GM18873 (cell line): Measurements from ENCODE around the gene PTH.
A peak's percentile ranks its signal among the peaks of the same experiment; 100 is the strongest.

Experiments used
- ATAC-seq: cut with Tn5 transposase; IDR thresholded peaks from one replicate; pipeline ENCODE4 v1.9.1; 2021; ENCODE audit warnings: mild to moderate bottlenecking, moderate library complexity, moderate number of reproducible peaks; ENCODE audit not compliant: unreplicated experiment, low FRiP score

The PTH gene

DNA sequence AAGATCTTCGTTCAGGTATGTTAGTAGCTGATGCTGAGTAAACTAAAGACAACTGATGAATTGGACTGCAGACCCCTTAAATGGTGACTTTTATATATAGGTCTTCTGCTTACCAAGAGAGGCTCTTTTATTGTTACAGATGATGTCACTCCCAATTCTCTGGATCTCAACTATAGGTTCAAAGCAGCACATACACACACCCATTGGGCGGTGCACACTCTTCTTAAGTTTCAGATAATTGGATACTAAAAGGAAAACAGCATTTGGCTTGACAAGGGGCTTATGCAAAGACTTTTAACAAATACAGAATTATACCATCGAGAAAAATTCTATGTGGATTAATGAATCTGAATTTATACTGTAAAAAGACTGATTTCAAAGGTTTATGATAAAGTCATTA, at the start of gene PTH:
Gene PTH (minus strand): TSS at position 69 of the 400 bp plus-strand sequence. CDS start 3,142 bp downstream, outside the sequence.
- ATAC-seq = no peak

DNA sequence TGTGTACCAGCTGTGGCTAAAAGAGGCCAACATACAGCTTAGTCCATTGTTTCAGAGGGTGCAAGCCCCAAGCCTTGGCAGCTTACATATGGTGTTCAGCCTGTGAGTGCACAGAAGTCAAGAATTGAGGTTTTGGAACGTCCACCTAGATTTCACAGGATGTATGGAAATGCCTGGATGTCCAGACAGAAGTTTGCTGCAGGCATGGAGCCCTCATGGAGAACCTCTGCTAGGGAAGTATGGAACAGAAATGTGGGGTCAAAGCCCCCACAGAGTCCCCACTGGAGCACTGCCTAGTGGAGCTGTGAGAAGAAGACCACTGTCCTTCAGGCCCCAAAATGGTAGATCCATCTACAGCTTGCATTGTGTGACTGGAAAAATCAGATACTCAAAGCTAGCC, 42.2 kb upstream of the PTH start:
- ATAC-seq = no peak

DNA sequence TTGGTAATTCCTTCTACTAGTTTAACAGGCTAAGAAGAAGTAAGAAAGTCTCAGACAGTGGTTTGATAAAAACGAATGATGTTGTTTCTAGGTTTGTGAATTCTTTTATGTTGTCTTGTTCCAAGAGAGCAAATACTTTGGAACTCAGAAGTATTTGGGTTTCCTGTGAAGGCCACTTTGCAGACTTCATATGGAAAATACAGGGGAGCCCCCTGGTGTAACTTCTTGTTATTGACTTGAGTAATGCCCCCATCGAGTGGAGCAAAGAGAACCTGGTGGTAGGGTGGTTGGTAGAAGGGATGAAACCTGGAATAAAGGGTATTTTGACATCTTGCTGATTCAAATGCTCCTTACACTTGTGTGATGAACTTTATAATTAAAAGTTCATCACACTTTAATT, 40.0 kb upstream of the PTH start:
- ATAC-seq = no peak

DNA sequence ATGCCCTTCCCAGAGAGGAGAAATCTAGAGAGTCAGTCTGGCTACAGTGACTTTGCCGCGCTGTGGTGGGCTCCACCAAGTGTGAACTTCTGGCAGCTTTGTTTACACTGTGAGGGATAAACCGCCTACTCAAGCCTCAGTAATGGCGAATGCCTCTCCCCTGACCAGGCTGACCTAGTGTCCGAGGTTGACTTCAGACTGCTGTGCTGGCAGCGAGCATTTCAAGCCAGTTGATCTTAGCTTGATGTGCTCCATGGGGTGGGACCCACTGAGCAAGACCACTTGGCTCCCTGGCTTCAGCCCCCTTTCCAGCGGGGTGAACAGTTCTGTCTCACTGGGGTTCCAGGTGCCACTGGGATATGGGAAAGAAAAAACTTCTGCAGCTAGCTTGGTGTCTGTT, 38.6 kb upstream of the PTH start:
- no peak for ATAC-seq

DNA sequence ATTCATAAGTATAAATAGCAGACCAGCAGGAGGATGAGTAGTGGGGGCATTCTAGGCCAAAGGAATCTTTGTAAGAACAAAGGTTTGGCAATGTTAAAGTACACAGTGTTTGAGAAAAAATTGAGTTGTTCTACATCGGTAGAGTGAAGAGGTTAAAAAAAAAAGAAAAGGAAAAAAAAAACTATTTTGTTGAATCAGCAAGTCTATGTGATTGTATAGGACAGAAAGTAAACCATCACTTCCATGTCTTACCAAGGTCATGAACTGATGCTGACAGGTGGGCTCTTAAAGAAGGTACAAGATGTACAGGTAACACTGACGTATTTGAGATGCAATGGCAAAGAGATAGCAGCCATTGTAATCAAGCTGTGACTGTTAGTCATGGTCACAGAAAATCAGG, 29.5 kb upstream of the PTH start:
- ATAC-seq = no peak

DNA sequence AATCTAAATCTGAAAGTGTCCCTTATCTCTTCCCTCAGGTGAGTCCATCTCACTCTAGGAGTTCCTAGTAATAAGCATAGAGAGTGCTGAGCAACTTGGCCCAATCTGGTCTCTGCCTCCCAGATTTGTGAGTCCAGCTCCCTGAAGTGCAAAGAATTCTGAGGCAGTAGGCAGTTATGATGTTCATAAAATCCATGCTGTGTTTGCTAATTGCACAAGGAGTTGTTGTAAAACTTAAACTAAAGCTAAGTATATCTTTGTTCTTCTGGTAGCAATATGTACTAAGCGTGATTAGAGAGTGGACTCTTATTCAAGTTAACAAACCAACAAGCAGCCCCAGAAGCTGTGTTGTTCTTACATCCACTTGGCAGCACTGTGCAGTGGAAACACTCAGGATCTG, 7.6 kb upstream of the PTH start:
- ATAC-seq = no peak

DNA sequence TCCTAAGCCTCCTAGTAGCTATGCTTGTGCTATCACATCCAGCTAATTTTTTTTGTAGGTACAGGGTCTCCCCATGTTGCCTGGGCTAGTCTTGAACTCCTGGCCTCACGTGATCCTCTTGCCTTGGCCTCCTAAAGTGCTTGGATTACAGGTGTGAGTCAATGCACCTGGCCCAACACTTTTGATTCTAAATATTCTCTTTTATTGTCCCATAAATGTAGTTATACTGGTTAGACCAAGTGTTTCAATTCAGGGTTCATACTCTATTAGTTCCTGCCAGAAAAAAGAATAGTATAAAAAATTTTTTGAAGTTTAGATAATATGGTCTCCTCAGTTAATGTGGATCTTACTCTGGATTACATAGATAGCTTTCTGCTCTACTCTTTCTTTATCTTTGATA, 6.7 kb upstream of the PTH start:
- ATAC-seq = no peak

DNA sequence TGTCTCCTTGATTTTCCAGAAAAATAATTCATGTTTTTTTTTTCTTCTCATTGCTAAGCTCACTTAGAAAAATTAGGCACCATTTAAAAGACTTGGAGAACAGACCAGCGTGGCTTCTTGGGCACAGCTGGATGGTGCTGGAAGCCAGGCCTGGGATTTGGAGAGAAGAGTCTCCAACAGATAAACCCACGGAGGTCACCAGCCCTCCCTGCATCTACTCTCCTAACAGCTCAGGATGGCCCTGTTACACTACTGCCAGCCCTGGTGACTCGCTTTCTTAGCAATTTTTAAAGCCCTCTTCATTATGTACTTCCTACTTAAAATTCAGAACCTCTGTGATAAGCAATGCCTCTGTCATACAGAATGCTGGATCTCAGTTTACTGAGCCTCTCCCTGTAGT, 1.7 kb downstream of the PTH start:
- no peak for ATAC-seq

DNA sequence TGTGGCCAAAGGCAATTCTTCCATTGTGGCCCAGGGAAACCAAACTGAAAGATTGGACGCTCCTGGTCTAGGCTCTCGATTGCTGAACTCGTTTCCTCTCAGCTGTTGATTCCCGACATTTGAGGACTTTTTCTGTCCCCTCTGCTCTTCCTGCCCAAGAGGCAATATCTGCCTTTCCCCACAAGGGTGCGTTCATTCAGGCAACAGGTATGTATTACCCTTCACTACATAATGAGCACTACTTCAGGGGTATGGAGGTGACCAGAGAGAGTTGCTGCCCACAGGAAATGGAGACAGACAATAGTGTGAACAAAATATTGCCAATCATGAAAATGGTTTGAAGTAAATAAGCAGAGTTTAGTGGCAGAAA, 8.2 kb downstream of the PTH start:
- no peak for ATAC-seq

DNA sequence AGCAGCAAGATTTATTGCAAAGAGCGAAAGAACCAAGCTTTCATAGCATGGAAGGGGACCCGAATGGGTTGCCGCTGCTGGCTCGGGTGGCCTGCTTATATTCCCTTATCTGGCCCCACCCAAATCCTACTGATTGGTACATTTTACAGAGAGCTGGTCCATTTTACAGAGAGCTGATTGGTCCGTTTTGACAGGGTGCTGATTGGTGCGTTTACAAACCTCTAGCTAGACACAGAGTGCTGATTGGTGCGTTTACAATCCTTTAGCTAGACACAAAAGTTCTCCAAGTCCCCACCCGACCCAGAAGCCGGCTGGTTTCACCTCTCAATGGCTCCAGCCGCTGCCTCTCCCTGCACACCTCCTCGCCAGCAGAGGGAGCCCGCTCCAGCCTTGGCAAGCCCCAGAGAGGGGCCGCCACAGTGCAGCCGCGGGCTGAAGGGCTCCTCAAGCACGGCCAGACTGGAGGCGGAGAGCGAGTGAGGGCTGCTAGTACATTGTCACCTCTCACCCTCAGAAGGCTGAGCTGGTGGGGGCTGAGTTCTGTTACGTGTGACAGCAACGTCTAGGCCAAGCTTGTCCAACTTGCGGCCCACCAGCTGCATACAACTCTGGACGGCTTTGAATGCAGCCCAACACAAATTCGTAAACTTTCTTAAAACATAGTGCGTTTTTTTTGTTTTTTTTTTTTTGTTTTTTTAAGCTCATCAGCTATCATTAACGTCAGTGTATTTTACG, 8.7 kb downstream of the PTH start:
- ATAC-seq = no peak

DNA sequence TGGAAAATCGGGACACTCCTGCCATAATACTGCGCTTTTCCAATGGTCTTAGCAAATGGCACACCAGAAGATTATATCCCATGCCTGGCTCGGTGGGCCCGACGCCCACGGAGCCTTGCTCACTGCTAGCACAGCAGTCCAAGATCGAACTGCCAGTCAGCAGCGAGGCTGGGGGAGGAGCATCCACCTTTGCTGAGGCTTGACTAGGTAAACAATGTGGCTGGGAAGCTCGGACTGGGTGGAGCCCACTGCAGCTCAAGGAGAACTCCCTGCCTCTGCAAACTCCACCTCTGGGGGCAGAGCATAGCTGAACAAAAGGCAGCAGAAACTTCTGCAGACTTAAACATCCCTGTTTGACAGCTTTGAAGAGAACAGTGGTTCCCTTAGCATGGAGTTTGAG, 15.6 kb downstream of the PTH start:
- ATAC-seq = no peak

DNA sequence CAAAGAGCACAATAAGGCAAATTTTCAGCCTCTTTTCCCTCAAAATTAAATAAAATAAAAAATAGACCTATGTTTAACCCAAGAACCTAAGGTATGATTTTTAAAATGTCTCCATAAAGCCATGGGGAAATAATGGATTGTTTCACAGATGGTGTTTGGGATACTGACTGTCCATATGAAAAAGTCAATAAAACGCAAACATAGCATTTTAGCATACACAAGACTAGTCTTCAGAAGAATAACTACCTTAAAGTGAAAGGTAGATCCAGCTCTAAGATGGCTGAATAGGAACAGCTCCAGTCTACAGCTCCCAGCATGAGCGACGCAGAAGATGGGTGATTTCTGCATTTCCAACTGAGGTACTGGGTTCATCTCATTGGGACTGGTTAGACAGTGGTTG, 16.1 kb downstream of the PTH start:
- ATAC-seq = no peak

DNA sequence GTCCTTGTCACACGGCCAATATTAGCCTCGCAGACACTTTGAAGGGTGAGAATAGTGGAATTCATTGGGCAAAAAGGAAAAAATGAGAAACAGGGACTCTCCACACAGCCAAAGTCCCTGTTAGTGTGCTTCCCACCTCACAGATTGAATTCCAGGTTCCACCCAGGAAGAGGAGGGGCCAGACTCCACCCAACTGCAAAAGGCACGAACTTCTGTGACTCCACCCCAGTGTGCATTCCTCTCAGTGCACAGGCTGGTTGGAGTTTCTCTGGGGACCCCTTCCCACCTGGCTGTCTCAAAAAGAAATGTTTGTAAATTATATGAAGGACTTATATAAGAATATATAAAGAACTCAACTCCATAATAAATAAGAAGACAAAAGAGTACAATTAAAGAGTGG, 20.7 kb downstream of the PTH start:
- no peak for ATAC-seq

DNA sequence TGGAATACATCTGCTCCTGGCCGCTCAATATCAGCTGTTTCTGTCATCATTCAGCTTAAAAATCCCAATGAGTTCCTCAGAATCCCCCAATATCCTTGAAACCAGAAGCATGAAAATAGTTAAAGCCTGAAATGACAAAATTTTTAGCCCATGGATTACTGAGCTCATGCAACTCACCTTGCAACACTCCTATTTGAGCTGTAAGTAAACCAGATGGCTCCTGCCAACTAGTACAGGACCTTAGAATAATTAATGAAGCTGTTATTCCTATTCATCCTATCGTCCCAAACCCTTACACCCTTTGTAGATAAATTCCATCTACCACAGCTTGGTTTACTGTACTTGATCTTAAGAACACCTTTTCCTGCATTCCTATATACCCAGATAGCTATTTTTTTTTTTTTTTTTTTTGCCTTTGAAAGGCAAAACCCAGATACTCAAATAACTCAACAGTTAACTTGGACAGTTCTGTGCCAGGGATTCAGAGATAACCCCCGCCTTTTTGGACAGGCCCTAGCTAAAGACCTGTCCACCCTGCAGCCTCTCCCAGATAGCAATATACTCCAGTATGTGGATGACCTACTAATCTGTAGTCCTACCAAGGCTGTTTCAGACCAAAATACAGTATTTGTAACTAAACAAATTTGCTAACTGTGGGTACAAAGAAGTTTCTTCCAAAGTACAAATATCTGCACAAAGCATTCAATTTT, 22.6 kb downstream of the PTH start:
- no peak for ATAC-seq

DNA sequence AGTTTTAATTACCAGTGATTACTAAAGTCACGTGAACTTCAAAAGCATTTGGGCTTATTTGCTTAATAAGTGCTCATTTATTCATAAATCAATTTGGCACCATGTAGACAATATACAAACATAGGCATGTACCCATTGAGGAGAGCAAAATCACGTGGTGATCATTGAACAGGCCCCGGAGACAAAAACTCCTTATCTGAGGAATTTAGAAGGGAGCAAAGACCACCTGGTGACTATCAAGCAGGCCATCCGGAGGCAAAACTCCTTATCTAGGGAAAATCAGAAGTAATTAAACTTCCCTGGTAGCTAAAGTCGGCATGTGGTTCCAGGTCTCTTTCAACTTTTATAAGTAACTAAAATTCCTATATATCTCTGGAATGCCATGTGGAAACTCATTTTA, 27.0 kb downstream of the PTH start:
- no peak for ATAC-seq

DNA sequence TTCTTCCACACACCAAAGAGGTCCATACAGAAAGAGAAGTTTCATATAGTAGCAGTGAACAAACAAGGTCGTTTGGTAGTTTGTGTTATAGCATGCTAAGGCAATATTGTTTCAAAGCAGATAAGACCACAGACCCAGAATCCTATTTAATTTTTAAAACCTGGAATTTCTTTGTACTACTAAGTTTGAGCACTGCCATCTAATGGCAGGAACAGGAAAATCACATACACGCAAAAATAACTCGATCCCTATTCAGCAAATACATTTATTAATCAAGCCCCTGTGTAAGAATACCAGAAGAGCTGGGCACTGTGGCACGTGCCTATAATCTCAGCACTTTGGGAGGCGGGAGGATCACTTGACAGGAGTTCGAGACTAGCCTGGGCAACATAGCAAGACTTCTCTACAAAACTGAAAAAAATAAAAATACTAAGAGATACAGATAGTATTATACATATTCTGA, 29.9 kb downstream of the PTH start:
- no peak for ATAC-seq

DNA sequence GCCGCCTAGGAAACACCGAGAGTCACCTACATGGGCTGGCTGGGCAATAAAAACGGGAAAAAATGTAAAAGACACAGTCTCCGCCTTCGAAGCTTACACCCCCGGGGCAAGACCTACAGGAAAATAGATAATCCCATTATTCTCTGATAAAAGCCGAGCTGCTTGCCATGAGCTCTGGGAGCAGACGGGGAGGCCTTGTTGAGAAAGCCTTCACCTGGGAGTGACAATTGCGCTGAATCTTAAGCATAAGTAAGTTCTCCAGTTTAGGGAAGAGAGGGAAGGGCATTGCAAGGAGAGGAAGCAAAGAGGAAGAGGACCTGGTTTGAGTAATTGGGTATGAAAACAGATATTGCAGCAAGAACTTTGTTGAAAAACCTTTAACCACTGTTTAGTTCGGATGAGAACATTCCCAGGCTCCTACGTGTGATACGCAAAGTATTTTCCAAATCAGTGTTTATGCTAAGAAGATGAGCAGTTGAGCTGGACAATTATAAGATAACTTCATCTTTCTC, 32.0 kb downstream of the PTH start:
- ATAC-seq = no peak

DNA sequence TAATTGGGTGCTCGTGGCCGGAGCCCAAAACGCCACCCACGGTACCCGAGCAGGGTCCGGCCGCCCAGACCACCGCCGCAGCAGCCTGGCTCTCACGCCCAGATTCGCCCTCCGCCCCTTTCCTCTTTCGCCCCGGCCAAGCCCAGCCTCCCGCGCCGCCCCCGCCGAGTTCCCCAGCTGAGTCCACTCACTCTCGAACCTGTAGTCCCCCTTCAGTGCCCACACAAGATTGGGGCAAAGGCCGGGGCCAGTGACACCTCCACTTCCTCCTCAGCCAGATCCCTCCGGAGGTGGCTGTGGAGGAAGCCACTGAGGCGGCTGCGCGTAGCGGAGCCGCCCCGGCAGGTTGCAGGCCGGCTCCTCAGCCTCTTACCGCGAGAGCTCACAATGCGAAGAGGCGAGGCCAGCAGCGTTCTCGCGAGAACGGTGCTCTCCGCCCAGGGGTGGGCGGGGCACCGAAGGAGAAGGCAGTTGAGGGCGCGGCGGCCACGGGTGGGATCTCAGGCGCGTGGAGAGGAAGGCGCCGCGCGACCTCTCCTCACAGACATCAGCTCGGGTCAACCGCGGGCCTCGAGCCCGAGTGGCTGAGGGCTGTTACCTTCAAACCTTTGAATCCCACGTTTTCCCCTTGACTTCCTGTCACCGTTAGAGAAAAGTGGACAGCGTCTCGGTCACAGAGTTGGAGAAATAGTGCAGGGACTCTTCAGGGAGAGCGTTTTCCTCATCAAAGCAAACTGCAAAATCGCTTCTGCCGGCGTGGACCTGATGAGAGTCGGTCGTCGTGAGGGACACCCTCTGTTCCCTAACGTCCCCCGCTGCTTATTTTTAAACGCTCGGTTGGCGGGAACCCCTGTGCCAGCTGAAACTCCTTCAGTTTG, 32.7 kb downstream of the PTH start, which contains the start of gene BTBD10:
Gene BTBD10 (minus strand): TSS at position 322 of the 878 bp plus-strand sequence. CDS start 18,098 bp downstream, outside the sequence.
- peak; percentile 93 for ATAC-seq

DNA sequence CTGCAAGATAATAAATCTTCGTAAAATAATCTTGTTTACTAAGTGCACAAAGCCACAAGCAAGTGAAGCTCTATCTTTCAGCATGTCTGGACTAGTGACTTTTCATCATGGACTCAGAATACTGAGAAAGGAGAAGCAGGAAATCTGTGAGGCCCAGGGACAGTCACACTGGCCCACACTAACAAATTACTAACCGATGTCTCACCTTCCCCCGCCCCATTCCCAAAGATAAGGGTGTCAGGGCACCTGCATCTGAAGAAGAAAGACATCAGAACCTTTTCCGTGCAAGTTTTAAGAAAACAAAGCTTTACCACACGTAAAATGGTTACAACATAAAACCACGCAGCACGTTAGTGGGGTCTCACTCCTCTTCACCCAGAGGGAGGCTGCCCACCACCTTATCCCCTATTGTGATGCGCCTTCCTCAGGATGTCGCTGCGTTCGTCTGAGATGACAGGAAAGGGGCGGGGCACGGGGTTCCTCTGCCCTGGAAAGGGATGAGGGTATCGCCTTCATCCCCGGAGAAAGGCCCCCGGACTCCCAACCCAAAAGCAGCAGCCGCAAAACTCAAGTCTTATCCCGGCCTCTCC, 33.4 kb downstream of the PTH start:
- peak; percentile 37 for ATAC-seq

DNA sequence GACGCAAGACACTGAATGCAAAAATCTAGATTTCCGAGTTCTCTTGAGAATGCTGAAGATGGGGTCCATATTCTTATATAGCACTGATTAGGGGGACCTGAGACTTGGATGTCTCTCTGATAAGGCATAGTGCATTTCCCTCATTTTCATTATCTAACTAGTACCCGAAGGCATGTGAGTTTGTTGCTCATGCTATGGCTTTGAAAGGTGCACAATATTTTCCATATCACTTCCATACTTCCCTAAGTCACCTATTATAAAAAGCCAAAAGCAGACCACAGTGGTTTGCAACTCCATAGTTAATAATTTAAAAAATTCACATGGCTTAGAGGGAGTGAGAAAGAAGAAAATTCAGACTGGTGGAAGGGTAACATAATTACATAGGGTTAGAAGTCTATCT, 34.5 kb downstream of the PTH start:
- ATAC-seq = no peak
